Adrenal gland (tissue), 5 donors: ENCODE measurements around the gene KRTAP4-6.

Source experiments
- CTCF ChIP-seq, 6 experiments: fragments of 450-650 bp in 4 of 6; fragments of 200-600 bp in 2 of 6; sonication (generic) in 1 of 6; IDR thresholded peaks; 1 replicate in 5 of 6; 2 replicates in 1 of 6; pipeline versions ENCODE4 v1.5.1 to v1.8.0; 2016 to 2021; ENCODE audit warnings: antibody characterized with exemption in 6 of 6, mild to moderate bottlenecking in 2 of 6, moderate library complexity in 1 of 6
- POLR2A ChIP-seq, 2 donors: fragments of 450-650 bp; IDR thresholded peaks; one replicate each; pipeline ENCODE4 v1.6.1; 2017; ENCODE audit warnings: antibody characterized with exemption in 2 of 2, mild to moderate bottlenecking in 2 of 2, moderate library complexity in 1 of 2
- donor health status: DM: no; HTN: no; CAD: no.

GRCh38 chr17:41131979-41132378 is 8.4 kb downstream of the KRTAP4-6 start:
- TF ChIP-seq CTCF (IDR thresholded peaks at IDR 0.05) (no peak), POLR2A (IDR thresholded peaks at IDR 0.05) (no peak)
